GM18519 (cell line): ENCODE data around the gene OR2G6.
"Not testable (repeated sequence)": the region's sequence is repeated elsewhere in the genome, so short reads cannot be mapped to it uniquely, and the experiment has no call there.

ENCODE experiments used
- ATAC-seq: cut with Tn5 transposase; IDR thresholded peaks from one replicate; pipeline ENCODE4 v1.9.1; 2021; ENCODE audit warnings: mild to moderate bottlenecking, moderate library complexity; ENCODE audit not compliant: unreplicated experiment, low FRiP score

Gene OR2G6

DNA sequence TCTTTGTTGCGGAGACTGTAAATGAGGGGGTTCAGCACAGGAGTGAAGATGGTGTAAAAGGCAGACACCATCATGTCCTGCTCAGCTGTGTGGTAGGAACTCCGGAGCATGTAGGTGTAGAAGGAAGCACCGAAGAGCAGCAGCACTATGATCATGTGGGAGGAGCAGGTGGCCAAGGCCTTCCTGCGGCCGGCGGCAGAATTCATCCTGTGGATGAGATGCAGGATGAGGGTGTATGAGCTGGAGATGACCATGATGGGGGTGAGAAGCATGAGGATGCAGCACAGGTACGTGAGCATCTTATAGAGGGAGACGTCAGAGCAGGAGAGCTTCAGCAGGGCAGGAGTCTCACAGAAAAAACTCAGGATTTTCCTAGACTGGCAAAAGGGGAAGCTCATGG, 66.0 kb downstream of the OR2G6 start:
- ATAC-seq: not testable (repeated sequence)

DNA sequence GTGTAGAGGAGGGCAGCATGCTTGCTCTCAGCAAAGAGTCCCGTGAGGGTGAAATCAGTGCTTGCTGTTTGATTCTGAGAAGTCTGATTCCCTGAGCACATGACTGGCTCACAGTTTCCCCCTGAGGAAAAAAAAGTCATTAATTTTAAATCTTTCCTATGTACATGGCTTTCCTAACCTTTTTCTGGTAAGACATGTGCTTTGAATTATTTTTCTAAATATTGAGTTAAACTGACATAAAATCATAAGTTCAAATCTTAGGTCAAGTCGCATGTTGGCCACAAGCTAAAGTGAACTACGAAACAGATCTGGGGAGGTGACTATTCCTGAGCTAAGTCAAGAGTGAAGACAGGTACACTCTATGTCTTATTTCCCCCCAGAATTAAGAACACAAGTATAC, 66.8 kb downstream of the OR2G6 start, which contains the start of gene OR2T34:
TSS of gene OR2T34 (minus strand) at position 101 of the 400 bp plus-strand sequence. CDS start at position 101, 0 bp downstream.
- ATAC-seq: not testable (repeated sequence)

DNA sequence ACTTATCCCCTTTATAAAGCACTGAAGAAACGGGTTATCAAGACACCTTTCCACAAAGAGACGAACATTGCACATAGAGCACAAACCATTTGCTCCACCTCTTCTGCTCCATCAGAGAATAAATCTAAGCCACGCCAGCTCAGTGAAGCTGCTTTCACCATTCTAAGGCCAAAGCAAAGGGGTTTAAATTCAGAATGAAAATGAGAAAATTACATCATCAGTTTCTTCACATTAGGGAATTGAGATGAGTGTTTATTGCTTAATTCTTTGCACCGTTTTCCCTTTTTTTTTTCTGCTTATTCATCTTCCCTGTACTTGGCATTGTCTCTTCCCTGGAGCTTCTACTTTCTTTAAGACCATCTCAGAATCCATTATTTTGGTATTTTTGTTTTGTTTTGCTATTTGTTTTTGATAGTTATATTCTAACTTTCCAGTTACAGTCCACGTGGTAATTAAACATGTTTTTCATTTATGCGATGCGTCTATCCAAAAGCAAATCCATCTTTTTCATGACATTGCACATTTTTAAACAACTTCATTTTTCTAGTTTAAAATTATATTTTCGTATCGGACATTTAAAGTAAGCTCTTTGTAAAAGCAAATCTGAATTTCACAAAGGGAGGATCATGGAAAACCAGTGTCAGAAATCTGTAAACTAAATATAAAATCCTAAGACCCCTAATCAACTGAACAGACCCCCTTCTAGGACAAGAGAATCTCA, 68.5 kb downstream of the OR2G6 start:
- ATAC-seq: no peak
